HG03060 (cell line): ENCODE measurements around the gene CCDC9.
"Not testable (repeated sequence)": the region's sequence is repeated elsewhere in the genome, so short reads cannot be mapped to it uniquely, and the experiment has no call there.

Experiments used
- ATAC-seq: cut with Tn5 transposase; IDR thresholded peaks from one replicate; pipeline ENCODE4 v1.9.1; 2021; ENCODE audit warnings: low read depth, moderate number of reproducible peaks; ENCODE audit not compliant: unreplicated experiment

CCDC9 gene

DNA sequence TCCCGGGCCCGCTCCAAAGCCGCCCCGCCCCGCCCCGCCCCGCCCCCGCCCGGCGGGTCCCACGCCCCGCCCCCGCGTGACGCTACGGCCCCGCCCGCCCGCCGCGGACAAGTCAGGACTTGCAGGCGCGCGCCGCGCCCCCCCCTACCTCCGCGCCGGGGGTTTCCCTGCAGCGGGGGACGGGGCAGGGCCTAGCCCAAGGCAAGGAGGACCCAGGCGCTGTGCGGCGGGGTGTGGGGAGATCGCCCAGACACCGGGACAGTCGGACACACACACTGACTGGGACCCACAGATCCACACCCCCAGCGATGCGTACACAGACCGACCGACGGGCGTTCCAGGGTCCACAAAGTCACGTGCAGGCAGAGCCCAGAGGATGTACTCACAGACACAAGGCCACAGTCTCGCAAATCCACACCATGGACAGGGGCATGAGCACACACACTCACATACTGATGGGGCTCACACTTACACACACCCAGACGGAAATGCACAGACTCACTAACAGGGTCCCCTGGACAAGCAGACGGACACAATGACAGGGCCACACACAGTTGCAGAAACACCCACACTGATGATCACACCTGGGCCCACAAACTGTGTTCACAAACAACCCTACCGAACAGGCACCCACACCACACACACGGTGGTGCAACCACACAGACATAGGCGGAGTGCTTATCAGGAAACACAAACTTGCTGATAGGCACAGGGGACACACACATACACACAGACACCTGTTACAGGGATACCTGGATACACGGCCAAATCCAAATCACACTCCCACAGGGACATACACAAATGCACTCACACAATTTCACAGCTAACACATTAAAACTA lies 24.9 kb upstream of the CCDC9 start:
- no peak for ATAC-seq

DNA sequence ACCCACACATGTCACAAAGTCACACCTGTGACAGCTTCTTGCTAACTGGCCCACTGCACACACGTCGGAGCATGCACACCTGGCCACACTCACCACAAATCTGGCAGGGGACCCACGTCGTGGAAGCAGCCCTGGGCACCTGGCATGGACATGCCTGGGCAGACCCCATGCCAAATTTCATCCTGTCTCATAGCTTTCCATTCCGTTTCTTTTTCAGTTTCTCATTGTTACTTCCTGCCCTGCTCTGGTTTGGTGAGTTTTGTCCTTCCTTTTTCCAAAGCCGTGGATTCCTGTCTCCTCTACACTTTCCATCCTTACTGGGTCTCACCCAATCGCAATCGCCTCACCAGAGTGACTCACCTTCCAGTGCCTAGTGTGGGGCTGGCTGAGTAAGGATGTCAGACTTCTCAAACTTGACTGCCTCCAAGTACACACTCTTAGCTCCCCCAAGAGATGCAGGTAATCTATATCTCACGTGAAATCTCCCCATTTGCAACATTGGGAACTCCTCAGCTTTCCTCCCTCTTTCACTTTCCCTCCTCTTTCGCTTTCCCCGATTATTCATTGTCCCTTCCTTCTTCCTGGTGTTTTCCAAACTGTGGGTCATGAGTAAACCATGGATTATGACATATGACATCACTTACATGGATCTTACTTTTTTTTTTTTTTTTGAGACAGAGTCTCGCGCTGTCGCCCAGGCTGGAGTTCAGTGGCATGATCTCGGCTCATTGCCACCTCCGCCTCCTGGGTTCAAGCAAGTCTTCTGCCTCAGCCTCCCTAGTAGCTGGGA lies 23.7 kb upstream of the CCDC9 start:
- no peak for ATAC-seq

DNA sequence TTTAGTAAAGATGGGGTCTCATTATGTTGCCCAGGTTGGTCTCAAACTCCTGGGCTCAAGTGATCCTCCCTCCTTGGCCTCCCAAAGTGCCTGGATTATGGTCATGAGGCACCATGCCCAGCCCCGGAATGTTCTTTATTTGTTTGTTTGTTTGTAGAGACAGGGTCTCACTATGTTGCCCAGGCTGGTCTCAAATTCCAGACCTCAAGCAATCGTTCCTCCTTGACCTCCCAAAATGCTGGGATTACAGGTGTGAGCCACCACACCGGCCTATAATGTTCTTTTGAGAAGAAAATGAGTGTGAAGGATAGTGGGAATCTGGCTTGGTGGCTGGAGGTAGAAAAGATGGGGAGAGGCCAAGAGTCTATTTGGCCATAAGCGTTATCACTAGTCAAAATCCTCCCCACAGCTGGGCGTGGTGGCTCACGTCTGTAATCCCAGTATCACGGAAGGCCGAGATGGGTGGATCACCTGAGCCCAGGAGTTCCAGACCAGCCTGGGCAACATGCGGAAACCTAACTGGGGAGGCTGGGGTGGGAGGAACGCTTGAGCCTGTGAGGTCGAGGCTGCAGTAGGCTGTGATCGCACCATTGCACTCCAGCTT lies 20.2 kb upstream of the CCDC9 start:
- ATAC-seq: no peak

DNA sequence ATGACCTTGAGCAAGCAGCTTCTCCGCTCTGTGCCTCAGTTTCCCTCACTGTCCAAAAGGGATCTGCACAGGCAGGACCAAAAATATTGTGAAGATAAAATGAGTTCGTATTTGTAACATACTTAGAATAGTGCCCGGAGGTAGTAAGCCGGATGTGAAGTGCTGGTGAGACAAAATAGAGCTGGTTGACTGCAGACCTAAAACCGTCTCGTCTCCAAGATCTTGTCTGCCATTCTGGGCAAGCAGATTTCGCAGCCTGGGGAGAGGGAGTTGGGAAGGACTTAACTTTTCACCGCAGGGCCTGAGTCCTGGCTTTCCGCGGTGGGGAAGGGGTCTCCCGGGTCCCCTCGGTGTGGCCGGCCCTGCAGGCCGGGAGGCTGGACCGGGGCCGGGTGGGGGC lies 17.2 kb upstream of the CCDC9 start:
- ATAC-seq: no peak

DNA sequence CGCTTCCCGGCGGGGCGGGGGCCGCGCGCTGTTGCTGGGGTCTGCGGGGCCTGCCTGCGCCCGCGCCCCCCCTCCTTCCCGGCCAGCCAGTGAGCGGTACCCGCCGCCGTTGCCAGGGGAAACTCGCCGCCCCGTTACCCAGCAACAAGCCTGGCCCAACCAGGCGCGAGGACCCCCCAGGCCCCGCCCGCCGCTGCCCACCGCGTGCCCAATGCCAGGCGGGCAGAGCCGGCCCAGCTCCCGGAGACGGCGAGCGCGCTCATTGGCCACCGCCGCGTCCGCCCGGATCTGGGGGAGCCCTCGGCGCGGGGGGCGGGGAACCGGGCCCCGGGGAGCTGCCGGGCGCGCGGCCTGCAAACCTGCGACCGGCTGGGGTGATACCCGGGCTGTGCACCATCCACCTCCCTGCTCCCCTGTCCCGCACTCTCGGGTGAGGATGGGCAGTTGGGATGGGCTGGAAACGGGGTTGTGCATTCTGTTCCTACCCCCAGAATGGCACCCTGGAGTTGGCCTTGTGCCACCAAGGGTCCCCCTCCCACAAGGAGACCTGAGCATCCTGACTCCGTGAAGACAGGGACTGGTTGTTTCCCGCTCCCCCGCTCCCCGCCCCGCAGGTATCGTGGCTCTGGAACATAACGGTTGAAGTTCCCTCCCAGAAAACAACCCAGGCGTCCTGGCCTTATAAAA lies 16.6 kb upstream of the CCDC9 start:
- ATAC-seq: no peak

DNA sequence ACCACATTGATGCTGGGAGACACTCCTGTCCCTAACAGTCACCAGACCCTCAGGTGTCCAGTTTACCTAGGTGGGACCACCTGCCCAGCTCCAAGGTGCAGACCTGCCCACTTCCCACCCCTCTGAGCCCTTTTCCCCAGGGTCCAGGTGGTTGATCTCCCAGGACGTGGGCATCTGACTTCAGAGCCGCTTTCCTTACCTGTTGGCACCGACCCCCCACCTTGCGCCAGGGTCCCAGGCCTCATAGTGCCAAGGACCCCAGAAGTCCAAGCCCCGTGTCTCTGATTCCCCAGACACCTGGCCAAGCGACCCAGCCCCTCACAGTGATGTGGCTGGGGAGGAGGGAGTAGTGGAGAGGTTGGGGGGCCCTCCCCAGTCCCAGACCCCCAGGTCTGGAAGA lies 15.8 kb upstream of the CCDC9 start:
- no peak for ATAC-seq

DNA sequence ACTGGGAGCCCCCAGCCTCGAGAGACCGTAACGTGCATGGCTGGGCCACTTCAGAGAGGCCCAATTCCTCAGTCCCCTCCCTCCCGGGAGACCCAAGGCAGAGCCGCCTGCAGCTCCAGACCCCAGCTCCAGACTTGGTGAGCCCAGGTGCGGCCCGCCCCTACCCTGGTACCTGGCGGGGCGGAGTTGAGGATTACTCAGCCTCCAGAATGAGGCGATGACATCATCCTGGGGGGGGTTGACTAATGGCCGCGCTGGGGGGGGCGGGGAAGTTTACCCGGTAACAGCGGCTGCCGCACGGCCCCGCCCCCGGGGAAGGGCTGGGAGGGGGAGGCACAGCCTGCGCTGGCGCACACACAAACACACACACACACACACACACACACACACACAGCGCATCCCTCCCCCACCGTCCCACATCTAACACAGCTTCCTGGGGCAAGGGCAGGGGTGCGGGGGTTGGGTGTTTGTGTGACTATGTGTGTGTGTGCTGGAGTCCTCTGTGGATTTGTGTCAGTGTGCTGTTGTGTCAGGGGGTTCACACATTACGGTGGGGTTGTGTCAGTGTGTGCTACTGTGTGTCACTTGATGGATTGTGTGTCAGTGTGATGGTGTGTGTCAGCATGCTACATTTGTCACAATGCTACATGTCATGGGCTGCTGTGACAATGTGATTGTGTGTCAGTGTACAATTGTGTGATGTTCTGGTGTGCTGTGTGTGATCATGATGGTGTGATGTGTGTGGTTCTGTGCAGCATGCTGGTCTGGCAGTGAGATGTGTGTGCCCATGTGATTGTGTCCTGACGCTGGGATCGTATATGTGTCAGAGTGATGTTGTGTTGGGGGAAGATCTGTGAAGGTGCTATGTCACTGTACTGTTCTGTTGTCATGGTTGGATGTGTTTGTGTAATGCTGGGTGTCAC lies 15.1 kb upstream of the CCDC9 start:
- ATAC-seq: no peak

DNA sequence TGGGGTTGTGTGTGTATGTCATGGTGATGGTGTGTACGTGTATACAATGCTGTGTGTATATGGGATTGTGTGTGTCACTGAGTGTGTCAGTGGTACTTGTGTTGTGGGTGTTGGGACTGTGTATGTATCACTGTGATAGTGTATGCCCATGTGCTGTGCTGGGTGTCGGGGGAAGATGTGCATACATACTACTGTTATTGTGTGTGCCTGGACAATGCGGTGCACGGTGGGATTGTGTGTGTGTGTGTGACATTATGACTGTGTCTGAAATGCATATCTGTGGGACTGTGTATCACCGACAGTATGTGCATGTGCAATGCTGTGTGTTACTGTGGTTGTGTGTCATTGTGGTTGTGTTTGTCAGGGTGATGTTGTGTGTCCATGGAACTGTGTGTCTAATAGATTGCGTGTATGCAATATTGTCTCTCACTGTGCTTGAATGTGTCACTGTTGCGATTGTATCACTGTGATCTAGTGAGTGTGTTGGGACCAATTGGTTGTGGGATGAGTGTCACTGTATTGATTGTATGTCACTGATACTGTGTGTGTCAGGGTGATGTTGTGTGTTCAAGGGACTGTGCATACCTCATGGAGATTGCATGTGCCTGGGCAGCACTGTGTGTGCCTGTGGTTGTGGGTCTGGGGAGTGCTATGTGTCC lies 14.3 kb upstream of the CCDC9 start:
- no peak for ATAC-seq

DNA sequence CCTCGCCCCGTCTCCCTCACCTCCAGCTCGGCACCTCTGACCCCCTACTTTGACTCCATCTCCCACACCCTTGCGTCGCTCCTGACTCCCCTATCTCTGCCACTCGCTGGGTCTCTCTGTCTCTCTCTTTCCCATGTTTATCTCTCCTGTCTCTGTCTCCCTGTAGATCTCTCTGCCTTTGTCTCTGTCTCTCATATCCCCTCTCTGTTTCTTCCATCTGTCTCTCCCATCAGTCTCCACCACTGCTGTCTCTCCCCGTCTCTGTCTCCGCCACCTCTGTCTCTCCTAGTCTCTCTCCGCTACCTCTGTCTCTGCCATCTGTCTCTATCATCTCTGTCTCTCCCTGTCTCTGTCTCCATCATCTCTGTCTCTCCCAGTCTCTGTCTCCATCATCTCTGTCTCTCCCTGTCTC lies 13.0 kb upstream of the CCDC9 start:
- ATAC-seq: no peak

DNA sequence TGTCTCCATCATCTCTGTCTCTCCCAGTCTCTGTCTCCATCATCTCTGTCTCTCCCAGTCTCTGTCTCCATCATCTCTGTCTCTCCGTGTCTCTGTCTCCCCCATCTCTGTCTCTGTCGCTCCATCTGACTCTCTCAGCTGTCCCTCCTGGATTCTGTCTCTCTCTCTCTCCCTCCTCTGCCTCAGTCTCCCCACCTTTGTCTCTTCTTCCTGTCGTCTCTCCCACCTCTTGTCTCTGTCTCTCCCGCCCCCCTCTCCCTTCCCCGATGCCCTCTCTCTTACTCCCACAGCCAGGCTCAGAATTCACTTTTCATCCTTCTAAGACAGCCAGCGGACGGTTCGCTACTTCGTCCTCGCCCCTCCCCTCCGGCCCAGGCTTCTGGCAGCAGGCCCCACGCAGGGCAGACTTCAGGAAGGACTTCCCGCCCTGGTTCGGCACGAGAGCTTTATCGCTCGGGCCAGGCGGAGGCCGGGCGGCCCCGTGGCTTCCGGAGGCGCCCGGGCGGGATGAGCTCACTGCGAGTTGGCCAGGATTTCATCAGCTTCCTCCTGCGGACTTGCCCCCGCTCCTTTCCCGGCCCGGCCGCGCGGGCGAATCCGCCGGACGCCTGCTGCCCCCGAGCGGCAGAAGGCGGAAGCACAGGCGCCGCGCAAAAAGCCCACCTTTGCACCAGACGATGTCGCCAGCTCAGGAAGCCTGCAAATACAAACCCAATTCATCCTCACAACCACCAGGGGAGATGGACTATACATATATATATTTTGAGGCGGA lies 12.4 kb upstream of the CCDC9 start:
- peak; percentile 61 for ATAC-seq

DNA sequence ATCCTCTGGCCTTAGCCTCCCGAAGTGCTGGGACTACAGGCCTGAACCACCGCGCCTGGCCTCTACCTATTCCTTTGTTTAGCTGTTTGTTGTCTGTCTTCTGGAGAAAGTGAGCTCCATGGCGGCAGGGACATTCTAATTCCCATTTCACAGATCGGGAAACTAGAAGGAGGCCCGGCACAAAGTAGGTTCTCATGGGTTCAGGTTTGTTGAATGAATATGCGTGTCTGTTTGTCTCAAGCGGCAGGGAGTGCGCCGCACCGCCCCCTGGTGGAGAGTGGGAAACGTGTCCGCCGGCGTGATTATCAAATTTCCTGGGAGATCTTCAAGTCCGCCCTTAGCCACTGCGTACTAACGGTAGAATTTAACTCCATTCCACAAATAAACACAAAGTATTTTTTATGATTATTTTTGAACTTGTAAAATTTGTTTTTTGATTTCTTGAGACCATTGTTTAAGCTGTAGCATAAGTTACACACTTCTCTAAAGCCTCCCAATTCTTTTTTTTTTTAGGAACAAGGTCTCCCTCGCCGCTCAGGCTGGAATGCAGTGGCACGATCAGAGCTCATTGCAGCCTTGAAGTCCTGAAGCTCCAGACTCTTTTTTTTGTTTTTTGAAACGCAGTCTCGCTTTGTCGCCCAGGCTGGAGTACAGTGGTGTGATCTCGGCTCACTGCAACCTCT lies 8.9 kb upstream of the CCDC9 start:
- ATAC-seq: no peak

DNA sequence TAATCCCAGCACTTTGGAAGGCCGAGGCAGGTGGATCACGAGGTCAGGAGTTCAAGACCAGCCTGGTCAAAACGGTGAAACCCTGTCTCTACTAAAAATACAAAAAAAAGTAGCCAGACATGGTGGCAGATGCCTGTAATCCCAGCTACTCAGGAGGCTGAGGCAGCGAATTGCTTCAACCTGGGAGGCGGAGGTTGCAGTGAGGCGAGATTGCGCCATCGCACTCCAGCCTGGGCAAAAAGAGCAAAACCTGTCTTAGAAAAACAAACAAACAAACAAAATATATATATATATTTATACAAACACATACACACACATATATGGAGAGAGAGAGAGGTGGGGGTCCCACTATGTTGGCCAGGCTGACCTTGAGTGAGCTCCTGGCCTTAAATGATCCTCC lies 3.3 kb upstream of the CCDC9 start:
- not testable (repeated sequence) for ATAC-seq

DNA sequence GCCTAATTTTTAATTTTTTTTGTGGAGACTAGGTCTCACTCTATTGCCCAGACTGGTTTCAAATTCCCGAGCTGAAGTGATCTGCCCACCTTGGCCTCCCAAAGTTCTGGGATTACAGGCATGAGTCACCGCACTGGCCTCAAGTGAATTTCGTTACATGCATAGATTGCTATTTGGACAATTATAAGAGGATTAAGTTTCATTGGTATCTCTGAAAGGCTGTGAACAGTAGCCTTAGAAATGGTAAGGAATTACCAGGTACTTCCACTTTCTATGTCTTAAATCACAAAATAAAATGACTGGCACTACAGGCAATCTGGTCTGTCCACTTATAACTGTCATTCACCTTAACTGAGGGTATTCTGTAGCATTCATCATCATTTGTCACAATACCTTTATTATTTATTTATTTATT lies 2.9 kb upstream of the CCDC9 start:
- no peak for ATAC-seq

DNA sequence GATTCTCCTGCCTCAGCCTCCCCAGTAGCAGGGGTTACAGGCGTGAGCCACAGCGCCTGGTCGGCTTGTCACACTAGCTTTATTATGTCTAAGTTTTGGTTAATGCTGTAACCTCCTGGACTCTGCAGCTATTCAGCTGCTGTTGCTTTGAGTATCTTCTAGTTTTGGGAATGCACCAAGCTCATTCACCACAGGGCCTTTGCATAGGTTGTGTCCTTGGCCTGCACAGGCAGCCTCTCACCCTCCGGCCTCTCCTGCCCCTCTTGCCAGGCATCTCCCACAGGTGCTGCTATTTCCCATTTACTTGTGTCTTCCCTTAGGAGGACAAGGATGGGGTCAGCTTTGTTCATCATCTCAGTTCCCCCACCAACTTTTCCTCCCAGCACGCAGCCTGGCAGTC lies 2.4 kb upstream of the CCDC9 start:
- ATAC-seq: no peak

DNA sequence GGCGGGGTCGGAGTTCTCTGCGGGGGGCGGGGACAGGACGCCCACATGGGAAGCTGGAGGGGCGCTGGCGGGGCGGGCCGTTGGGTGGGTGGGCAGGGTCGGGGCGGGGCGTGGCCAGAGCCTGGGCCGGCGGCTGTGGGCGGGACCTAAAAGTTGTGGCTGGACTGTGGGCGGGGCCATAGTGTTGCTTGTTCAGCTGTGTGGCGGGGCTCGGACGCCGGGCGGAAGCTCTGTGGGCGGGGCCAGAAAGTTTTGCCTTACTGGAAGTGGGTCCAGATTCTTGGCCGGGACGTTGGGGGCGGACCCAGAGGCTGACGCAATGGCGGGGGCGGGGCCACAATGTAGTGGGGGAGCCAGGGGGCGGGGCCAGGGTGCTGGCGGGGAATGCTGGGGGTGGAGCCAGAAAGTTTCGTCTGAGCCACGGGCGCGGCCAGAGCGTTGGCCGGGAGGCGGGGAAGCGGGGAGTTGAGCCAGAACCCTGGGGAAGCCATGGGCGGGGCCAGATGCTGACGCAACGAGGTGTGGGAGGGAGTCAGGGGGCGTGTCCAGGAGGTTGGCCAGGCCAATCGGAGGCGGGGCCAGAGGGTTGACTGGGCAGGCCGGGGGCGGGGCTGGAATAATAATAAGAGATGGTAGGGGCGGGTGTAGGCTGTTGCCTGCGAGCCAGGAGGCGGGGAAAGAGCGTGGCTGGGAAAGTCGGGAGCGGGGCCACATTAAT lies 527 bp downstream of the CCDC9 start:
- peak; percentile 72 for ATAC-seq

DNA sequence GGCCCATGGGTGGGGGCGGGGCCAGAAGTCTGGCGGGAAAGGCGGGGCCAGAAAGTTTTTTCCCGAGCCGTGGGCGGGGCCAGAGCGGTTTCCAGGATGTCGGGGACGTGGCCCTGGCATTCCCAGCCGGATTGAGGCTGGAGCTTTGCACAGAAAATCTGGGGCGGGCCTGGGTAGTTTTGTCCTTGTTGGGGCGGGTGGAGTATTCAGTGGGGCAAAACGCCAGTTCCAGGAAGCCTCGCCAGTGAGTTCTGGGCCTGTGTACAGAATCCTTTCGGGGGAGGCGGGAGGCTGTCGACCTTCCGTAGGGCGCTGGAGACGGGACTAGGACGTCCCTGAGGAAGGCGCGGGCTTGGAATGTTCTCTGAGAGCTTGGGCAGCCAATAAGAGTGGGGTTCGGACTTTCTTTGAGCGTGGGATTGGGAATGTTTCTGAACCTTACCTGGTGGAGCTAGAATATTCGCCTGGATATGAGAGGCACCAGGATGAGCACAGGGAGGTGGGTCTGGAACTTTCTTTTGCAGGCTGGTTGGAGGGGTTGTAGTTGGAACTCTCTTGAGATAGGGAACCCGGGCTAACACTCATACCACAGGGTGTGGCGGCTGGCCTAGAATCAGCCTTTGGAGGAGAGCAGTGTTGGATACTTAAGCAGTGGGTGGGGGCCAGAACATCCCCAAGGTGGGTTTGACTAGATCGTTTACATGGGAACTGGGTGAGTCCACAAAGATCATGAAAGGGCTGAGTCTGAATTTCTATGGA lies 1.3 kb downstream of the CCDC9 start:
- ATAC-seq: no peak

DNA sequence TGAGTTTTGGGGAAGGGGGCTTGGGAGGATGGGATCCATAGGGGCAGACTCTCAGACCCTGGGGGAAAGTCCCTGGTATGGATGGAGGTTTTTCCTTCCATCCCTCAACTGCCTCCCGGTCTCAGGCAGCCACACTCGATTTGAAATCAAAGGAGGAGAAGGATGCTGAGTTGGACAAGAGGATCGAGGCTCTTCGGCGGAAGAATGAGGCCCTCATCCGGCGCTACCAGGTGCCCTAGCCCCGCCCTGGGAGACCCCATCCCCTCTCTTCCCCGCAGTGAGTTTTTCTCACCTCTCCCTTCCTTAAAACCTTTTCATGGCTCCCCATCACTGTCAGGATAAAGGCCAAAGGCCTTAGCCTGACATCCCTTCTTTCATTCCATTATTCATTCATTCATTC lies 2.1 kb downstream of the CCDC9 start:
- no peak for ATAC-seq
